RWPE1 (cell line): Measurements from ENCODE around the gene MYO5A.

Experiments used
- CTCF ChIA-PET: fragments of 350-600 bp; sonication (Branson Sonifier 250); formaldehyde crosslinking; extraction: SDS; loops from one replicate; lab custom pipeline; 2021; lab: Yijun Ruan, JAX
- POLR2A ChIA-PET: fragments of 400-600 bp; formaldehyde crosslinking; extraction: SDS; loops from one replicate; lab custom pipeline; 2020; ENCODE audit warnings: antibody characterized with exemption; ENCODE audit not compliant: low non-redundant PET; lab: Yijun Ruan, JAX
- DNase-seq: peaks from one replicate; pipeline ENCODE4 v3.0.0; 2012; ENCODE audit warnings: low spot score
- H3K27ac ChIP-seq: fragments of 450-650 bp; 2 replicates; pipeline ENCODE4 v1.5.1; 2017
- TF ChIP-seq, protein P1 (sequence below): fragments of 450-650 bp; conservative IDR thresholded peaks from 2 replicates; pipeline ENCODE4 v1.5.1; 2017; ENCODE audit warnings: low read depth, mild to moderate bottlenecking

Gene MYO5A

DNA sequence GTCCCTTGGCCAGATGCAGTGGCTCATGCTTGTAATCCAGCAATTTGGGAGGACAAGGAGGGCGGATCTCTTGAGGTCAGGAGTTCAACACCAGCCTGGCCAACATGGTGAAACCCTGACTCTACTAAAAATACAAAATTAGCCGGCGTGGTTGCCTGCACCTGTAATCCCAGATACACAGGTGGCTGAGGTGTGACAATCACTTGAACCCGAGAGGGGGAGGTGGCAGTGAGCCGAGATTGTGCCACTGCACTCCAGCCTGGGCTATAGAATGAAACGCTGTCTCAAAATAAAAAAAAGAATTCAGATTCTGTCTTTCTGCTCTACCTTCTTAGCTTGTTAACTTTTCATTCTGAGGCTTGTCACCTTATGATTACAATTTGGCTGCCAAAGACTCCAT lies 22.1 kb downstream of the MYO5A start:
- POLR2A ChIA-PET: no interaction called here
- no peak for DNase-seq

DNA sequence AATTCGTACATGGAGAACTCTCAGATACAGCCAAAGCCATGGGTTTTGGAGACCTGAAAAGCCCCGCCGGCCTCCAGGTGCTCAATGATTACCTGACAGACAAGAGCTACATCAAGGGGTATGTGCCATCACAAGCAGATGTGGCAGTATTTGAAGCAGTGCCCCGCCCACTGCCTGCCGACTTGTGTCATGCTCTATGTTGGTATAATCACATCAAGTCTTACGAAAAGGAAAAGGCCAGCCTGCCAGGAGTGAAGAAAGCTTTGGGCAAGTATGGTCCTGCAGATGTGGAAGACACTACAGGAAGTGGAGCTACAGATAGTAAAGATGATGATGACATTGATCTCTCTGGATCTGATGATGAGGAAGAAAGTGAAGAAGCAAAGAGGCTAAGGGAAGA lies 23.5 kb downstream of the MYO5A start:
- no peak for DNase-seq
- peak overlapping the region; percentile 33; the same call in 1 of the 2 replicates for H3K27ac ChIP-seq
- ChIA-PET CTCF (no interaction called here), POLR2A (no interaction called here)
- TF ChIP-seq, protein P1, sequence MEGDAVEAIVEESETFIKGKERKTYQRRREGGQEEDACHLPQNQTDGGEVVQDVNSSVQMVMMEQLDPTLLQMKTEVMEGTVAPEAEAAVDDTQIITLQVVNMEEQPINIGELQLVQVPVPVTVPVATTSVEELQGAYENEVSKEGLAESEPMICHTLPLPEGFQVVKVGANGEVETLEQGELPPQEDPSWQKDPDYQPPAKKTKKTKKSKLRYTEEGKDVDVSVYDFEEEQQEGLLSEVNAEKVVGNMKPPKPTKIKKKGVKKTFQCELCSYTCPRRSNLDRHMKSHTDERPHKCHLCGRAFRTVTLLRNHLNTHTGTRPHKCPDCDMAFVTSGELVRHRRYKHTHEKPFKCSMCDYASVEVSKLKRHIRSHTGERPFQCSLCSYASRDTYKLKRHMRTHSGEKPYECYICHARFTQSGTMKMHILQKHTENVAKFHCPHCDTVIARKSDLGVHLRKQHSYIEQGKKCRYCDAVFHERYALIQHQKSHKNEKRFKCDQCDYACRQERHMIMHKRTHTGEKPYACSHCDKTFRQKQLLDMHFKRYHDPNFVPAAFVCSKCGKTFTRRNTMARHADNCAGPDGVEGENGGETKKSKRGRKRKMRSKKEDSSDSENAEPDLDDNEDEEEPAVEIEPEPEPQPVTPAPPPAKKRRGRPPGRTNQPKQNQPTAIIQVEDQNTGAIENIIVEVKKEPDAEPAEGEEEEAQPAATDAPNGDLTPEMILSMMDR: no peak

More for the DNA sequence above, 22.1 kb downstream of the MYO5A start:
- CTCF ChIA-PET: interaction anchor here (0.7 kb wide), 1 partner anchor 1138 kb away, joined by 4 read pairs; no protein-coding TSS in a partner anchor
- TF ChIP-seq, protein P1: no peak
- no peak overlapping the region for H3K27ac ChIP-seq

DNA sequence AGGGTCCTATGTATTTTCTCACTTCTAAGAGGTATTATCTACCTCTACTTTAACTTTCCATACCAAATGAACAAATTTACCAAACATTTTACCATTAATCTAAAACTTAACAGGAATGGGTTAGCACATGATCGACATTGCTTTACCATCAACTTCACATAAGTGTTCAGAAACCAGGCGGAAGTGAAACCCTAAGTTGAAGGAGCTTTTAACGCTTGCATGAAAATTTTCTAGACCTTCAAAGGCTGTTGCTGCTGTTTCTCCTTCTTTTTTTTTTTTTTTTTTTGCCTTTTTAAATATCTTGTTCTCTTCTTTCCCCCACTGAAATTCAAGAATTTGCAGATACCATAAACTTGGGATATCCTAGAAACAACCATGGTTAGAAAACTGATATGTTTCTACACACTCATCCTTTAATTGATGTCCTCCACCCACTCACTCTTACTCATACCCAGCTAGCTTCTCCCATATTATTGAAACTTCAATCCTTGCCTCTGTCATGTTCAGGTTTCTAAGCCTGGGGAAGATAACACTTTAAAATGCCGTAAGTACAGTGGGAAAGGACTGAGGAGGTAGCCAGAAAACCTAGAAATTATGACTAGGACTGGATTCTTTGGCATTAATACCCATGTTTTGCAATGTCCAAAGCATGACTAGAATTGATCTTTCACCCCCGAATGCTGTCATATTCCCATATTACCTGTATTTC lies 24.7 kb downstream of the MYO5A start:
- TF ChIP-seq, protein P1: no peak
- ChIA-PET POLR2A (interaction anchor here (0.6 kb wide), 1 partner anchor 13 kb away, joined by 3 read pairs; no protein-coding TSS in a partner anchor), CTCF (interaction anchor here (0.6 kb wide), 1 partner anchor 238 kb away, joined by 3 read pairs; no protein-coding TSS in a partner anchor)
- DNase-seq: peak; percentile 57
- no peak overlapping the region for H3K27ac ChIP-seq

DNA sequence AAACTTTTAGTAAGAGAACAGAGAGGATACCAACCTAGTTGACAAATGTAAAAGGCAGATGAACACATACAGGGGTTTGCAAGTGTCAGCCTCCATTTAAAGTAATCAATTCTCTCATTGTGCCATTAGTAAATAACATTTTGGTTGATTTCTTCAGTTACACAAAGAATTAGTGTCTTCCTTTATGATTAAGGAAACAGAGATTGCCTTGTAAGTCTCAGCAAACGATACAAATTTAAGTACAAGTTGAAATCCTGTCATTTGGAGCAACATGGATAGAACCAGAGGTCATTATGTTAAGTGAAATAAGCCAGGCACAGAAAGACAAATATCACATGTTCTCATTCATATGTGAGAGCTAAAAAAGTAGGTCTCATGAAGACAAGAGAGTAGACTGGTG lies 26.1 kb downstream of the MYO5A start:
- no peak for DNase-seq
- CTCF ChIA-PET: no interaction called here
- POLR2A ChIA-PET: no interaction called here
- TF ChIP-seq, protein P1: no peak
- no peak overlapping the region for H3K27ac ChIP-seq

DNA sequence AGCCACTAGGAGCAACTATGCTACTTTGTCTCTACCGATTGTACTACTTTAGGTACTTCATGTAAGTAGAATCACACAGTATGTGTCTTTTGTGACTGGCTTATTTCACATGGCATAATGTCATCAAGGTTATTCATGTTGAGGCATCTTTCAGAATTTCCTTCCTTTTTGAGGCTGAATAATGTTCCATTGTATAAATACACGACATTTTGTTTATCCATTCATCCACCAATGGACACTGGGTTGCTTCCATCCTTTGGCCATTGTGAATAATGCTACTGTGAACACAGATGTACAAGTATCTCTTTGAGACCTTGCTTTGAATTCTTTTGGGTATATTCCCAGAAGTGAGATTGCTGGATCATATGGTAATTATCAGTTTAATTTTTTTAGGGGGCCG lies 29.2 kb downstream of the MYO5A start:
- CTCF ChIA-PET: no interaction called here
- no peak overlapping the region for H3K27ac ChIP-seq
- TF ChIP-seq, protein P1: no peak
- POLR2A ChIA-PET: no interaction called here
- DNase-seq: no peak

DNA sequence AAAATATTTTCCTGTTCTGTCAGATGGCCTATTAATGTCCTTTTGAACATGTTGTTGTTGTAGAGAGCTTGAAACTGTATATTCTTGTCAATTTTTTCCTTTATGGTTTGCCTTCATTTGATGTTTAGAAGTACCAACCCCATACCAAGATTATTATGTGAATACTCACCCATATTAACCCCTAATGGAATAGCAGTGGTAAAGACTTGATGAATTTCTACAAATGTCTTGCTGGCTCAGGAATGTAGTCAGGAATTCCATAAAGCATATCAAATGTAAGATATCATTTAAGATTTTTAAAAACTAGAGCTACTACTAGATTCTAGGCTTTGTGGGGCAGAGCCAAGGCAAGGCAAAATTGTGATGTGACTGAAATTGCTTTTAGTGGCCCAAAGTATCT lies 30.0 kb downstream of the MYO5A start:
- no peak overlapping the region for H3K27ac ChIP-seq
- TF ChIP-seq, protein P1: no peak
- POLR2A ChIA-PET: no interaction called here
- DNase-seq: no peak
- CTCF ChIA-PET: interaction anchor here (0.7 kb wide), 1 partner anchor 81 kb away, joined by 4 read pairs; no protein-coding TSS in a partner anchor
